Mesendoderm (in vitro differentiated cells): ENCODE results near the gene FN3KRP.
"Not testable (repeated sequence)": the region's sequence is repeated elsewhere in the genome, so short reads cannot be mapped to it uniquely, and the experiment has no call there.

Source experiments
- DNase-seq: peaks from one replicate; pipeline ENCODE4 v3.0.0; 2013
- H2AK5ac ChIP-seq: 2 replicates; pipeline ENCODE4 v1.6.1; 2013; ENCODE audit warnings: low read length, inconsistent platforms
- H2BK120ac ChIP-seq: 2 replicates; pipeline ENCODE4 v1.6.1; 2013; ENCODE audit warnings: low read depth, mild to moderate bottlenecking, low read length, moderate library complexity, mixed read lengths
- H2BK15ac ChIP-seq: replicated peaks from 2 replicates; pipeline ENCODE4 v1.6.1; 2013; ENCODE audit warnings: low read depth, mild to moderate bottlenecking, moderate library complexity
- H2BK5ac ChIP-seq: 2 replicates; pipeline ENCODE4 v1.6.1; 2013; ENCODE audit warnings: low read length, inconsistent platforms
- H3K18ac ChIP-seq: 2 replicates; pipeline ENCODE4 v1.6.1; 2013; ENCODE audit warnings: mild to moderate bottlenecking, low read length, mixed read lengths
- H3K23ac ChIP-seq: one replicate; pipeline ENCODE4 v1.6.1; 2013; ENCODE audit warnings: low read length
- H3K27ac ChIP-seq: 2 replicates; pipeline ENCODE4 v1.5.1; 2013; ENCODE audit warnings: low read depth, mild to moderate bottlenecking, inconsistent platforms, low read length, moderate library complexity
- H3K27me3 ChIP-seq: 2 replicates; pipeline ENCODE4 v1.6.1; 2013; ENCODE audit warnings: low read length, control low read depth, mild to moderate bottlenecking, inconsistent platforms; ENCODE audit not compliant: insufficient read depth, poor library complexity
- H3K36me3 ChIP-seq: 2 replicates; pipeline ENCODE4 v1.6.1; 2013; ENCODE audit warnings: low read length, inconsistent platforms; ENCODE audit not compliant: control insufficient read depth, insufficient read depth
- H3K4ac ChIP-seq: one replicate; pipeline ENCODE4 v1.6.1; 2013; ENCODE audit warnings: low read depth, mild to moderate bottlenecking, low read length, moderate library complexity
- H3K4me1 ChIP-seq: 2 replicates; pipeline ENCODE4 v1.6.1; 2013; ENCODE audit warnings: low read depth, low read length, inconsistent platforms; ENCODE audit not compliant: control insufficient read depth
- H3K4me2 ChIP-seq: 2 replicates; pipeline ENCODE4 v1.6.1; 2013; ENCODE audit warnings: low read length
- H3K4me3 ChIP-seq: 2 replicates; pipeline ENCODE4 v1.5.1; 2013; ENCODE audit warnings: mild to moderate bottlenecking, low read length
- H3K56ac ChIP-seq: one replicate; pipeline ENCODE4 v1.6.1; 2013; ENCODE audit warnings: low read length
- H3K79me1 ChIP-seq: 2 replicates; pipeline ENCODE4 v1.6.1; 2013; ENCODE audit warnings: low read length, inconsistent platforms
- H3K79me2 ChIP-seq: 2 replicates; pipeline ENCODE4 v1.6.1; 2013; ENCODE audit warnings: mild to moderate bottlenecking, low read length; ENCODE audit not compliant: control insufficient read depth, insufficient read depth
- H3K9ac ChIP-seq: 2 replicates; pipeline ENCODE4 v1.6.1; 2013; ENCODE audit warnings: low read length, inconsistent platforms
- H4K5ac ChIP-seq: one replicate; pipeline ENCODE4 v1.6.1; 2013; ENCODE audit warnings: low read length
- H4K8ac ChIP-seq: one replicate; pipeline ENCODE4 v1.6.1; 2013; ENCODE audit warnings: low read depth, mild to moderate bottlenecking, control low read depth, low read length, moderate library complexity
- WGBS: extraction: QIAGEN DNeasy Blood & Tissue Kit; methylation state at CpG from one replicate; pipeline ENCODE4 v1.1.7; 2013; ENCODE audit warnings: low lambda C conversion rate, missing lambda C conversion rate; ENCODE audit not compliant: insufficient coverage; ENCODE audit errors: extremely low coverage; 5-methylcytosine and 5-hydroxymethylcytosine counted together

The FN3KRP gene

DNA sequence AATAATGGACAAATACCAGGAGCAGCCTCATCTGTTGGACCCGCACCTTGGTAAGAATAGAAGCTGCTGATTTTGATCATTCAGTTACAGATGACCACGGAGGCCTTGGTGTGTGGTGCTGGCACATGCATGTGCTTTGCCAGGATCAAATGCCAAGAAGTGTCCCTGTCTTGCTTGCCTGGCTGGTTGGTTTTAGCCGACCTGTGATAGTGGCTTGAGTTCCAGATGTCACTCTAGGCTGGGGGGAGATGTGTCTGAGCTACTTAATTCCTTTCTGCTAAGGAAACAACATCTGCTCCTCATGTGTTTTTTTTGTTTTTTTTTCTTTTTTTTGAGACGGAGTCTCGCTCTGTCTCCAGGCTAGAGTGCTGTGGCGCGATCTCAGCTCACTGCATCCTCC, 39.7 kb downstream of the FN3KRP start:
- H3K27me3 ChIP-seq = no peaks in the 10 kb centered on the region
- H4K8ac ChIP-seq = no peak overlapping the region
- H3K18ac ChIP-seq = no peak overlapping the region
- H3K4me2 ChIP-seq = no peak overlapping the region
- H3K79me1 ChIP-seq = peaks cover 11% of the 10 kb centered on the region
- no peak overlapping the region for H2AK5ac ChIP-seq
- H3K23ac ChIP-seq = no peak overlapping the region
- WGBS = no CpG with 5 or more reads among the region's 7 CpGs
- no peak overlapping the region for H2BK15ac ChIP-seq
- no peak overlapping the region for H2BK120ac ChIP-seq
- no peak overlapping the region for H2BK5ac ChIP-seq
- peaks cover 19% of the 10 kb centered on the region for H3K79me2 ChIP-seq
- no peak overlapping the region for H4K5ac ChIP-seq
- no peak for DNase-seq
- peak overlapping the region; percentile 79 for H3K56ac ChIP-seq
- no peak overlapping the region for H3K4me3 ChIP-seq
- no peak overlapping the region for H3K9ac ChIP-seq
- H3K4ac ChIP-seq = no peak overlapping the region
- no peak overlapping the region for H3K27ac ChIP-seq
- peaks cover 10% of the 10 kb centered on the region for H3K4me1 ChIP-seq
- H3K36me3 ChIP-seq = peaks cover 3% of the 10 kb centered on the region

- Histone ChIP-seq H3K23ac (no peak overlapping the region), H3K4me1 (no peaks in the 10 kb centered on the region), H3K18ac (no peak overlapping the region), H3K4ac (no peak overlapping the region), H3K27me3 (no peaks in the 10 kb centered on the region), H4K8ac (no peak overlapping the region), H2BK15ac (no peak overlapping the region), H3K4me2 (no peak overlapping the region), H4K5ac (no peak overlapping the region), H2BK5ac (no peak overlapping the region), H3K9ac (no peak overlapping the region), H3K79me2 (peaks cover 4% of the 10 kb centered on the region), H2AK5ac (no peak overlapping the region), H3K36me3 (peaks cover 5% of the 10 kb centered on the region), H3K56ac (no peak overlapping the region), H3K27ac (no peak overlapping the region), H3K79me1 (peaks cover 5% of the 10 kb centered on the region), H3K4me3 (no peak overlapping the region), H2BK120ac (no peak overlapping the region)
- DNase-seq = no peak
- no CpG with 5 or more reads among the region's 13 CpGs for WGBS
These were observed 48.9 kb downstream of the FN3KRP start for GRCh38 chr17:82765371-82765770.

- Histone ChIP-seq H3K79me2 (peaks cover 4% of the 10 kb centered on the region), H3K79me1 (peaks cover 3% of the 10 kb centered on the region), H2AK5ac (no peak overlapping the region), H4K5ac (no peak overlapping the region), H3K9ac (no peak overlapping the region), H3K4ac (no peak overlapping the region), H2BK5ac (no peak overlapping the region), H3K27me3 (no peaks in the 10 kb centered on the region), H3K4me3 (no peak overlapping the region), H3K4me2 (no peak overlapping the region), H3K4me1 (no peaks in the 10 kb centered on the region), H2BK15ac (no peak overlapping the region), H2BK120ac (no peak overlapping the region), H3K23ac (no peak overlapping the region), H3K18ac (no peak overlapping the region), H3K56ac (no peak overlapping the region), H3K36me3 (peaks cover 5% of the 10 kb centered on the region), H3K27ac (no peak overlapping the region), H4K8ac (no peak overlapping the region)
- no CpG with 5 or more reads among the region's 24 CpGs for WGBS
- peak; percentile 65 for DNase-seq
These were observed 50.7 kb downstream of the FN3KRP start for GRCh38 chr17:82767041-82767754.

GRCh38 chr17:82769041-82769440, 52.5 kb downstream of the FN3KRP start:
- no peak overlapping the region for H2BK120ac ChIP-seq
- H4K8ac ChIP-seq = no peak overlapping the region
- no peak overlapping the region for H3K4me3 ChIP-seq
- H3K23ac ChIP-seq = no peak overlapping the region
- H3K79me2 ChIP-seq = no peaks in the 10 kb centered on the region
- H2BK15ac ChIP-seq = no peak overlapping the region
- peaks cover 3% of the 10 kb centered on the region for H3K36me3 ChIP-seq
- no peaks in the 10 kb centered on the region for H3K27me3 ChIP-seq
- no peak for DNase-seq
- no peak overlapping the region for H3K4ac ChIP-seq
- no CpG with 5 or more reads among the region's 7 CpGs for WGBS
- H3K9ac ChIP-seq = no peak overlapping the region
- H2BK5ac ChIP-seq = no peak overlapping the region
- no peak overlapping the region for H2AK5ac ChIP-seq
- H3K4me2 ChIP-seq = no peak overlapping the region
- no peaks in the 10 kb centered on the region for H3K79me1 ChIP-seq
- H3K4me1 ChIP-seq = no peaks in the 10 kb centered on the region
- no peak overlapping the region for H3K56ac ChIP-seq
- H4K5ac ChIP-seq = no peak overlapping the region
- no peak overlapping the region for H3K27ac ChIP-seq
- H3K18ac ChIP-seq = no peak overlapping the region

GRCh38 chr17:82772026-82772425, 55.5 kb downstream of the FN3KRP start:
- H4K8ac ChIP-seq = no peak overlapping the region
- H2BK120ac ChIP-seq = no peak overlapping the region
- H2AK5ac ChIP-seq = no peak overlapping the region
- no peak overlapping the region for H2BK15ac ChIP-seq
- H3K18ac ChIP-seq = no peak overlapping the region
- no peak overlapping the region for H3K4me3 ChIP-seq
- no peak for DNase-seq
- H3K56ac ChIP-seq = no peak overlapping the region
- peaks cover 6% of the 10 kb centered on the region for H3K79me1 ChIP-seq
- H4K5ac ChIP-seq = no peak overlapping the region
- no peak overlapping the region for H3K9ac ChIP-seq
- H2BK5ac ChIP-seq = no peak overlapping the region
- H3K4me1 ChIP-seq = no peaks in the 10 kb centered on the region
- H3K79me2 ChIP-seq = peaks cover 2% of the 10 kb centered on the region
- H3K27ac ChIP-seq = no peak overlapping the region
- no peak overlapping the region for H3K4me2 ChIP-seq
- no CpG with 5 or more reads among the region's 3 CpGs for WGBS
- no peak overlapping the region for H3K23ac ChIP-seq
- H3K36me3 ChIP-seq = peaks cover 5% of the 10 kb centered on the region
- H3K27me3 ChIP-seq = no peaks in the 10 kb centered on the region
- H3K4ac ChIP-seq = no peak overlapping the region

- not testable (repeated sequence) for H3K36me3 ChIP-seq, H2AK5ac ChIP-seq, H3K4me2 ChIP-seq, H3K27me3 ChIP-seq, H3K9ac ChIP-seq, H3K27ac ChIP-seq, H2BK120ac ChIP-seq, H3K79me1 ChIP-seq, H2BK5ac ChIP-seq, H2BK15ac ChIP-seq, H3K23ac ChIP-seq, DNase-seq, H3K4ac ChIP-seq, H3K56ac ChIP-seq, H3K4me3 ChIP-seq, H3K18ac ChIP-seq, H3K79me2 ChIP-seq, H4K8ac ChIP-seq, H3K4me1 ChIP-seq, H4K5ac ChIP-seq
- WGBS = no CpG with 5 or more reads among the region's 19 CpGs
These were observed 58.0 kb downstream of the FN3KRP start for GRCh38 chr17:82774456-82774855.
